Activated T-cell treated with anti-CD3 and anti-CD28 coated beads, Interleukin-2, amount 50 U/mL, for 48 hours (primary cell): Measurements from ENCODE around the gene PCTP.

Experiments used
- DNase-seq, 2 experiments: peaks; one replicate each; pipeline ENCODE4 v3.0.0-alpha.2; 2020

Gene PCTP

GRCh38 chr17:55750750-55751657, at the start of gene PCTP:
PCTP (plus strand) TSS chr17:55751051; CDS start chr17:55751104, 53 bp downstream.
- peak; percentile 93 to 95 for DNase-seq

DNA sequence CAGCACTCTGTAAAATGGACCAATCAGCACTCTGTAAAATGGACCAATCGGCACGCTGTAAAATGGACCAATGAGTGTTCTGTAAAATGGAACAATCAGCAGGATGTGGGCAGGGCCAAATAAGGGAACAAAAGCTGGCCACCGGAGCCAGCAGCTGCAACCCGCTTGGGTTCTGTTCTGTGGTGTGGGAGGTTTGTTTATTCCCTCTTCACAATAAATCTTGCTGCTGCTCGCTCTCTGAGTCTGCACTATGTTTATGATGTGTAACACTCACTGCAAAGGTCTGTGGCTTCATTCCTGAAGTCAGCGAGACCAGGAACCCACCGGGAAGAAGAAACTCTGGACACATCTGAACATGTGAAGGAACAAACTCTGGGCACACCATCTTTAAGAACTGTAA, 48.7 kb upstream of the PCTP start:
- DNase-seq, result no peak

GRCh38 chr17:55704401-55704800, 46.5 kb upstream of the PCTP start:
- no peak for DNase-seq

DNA sequence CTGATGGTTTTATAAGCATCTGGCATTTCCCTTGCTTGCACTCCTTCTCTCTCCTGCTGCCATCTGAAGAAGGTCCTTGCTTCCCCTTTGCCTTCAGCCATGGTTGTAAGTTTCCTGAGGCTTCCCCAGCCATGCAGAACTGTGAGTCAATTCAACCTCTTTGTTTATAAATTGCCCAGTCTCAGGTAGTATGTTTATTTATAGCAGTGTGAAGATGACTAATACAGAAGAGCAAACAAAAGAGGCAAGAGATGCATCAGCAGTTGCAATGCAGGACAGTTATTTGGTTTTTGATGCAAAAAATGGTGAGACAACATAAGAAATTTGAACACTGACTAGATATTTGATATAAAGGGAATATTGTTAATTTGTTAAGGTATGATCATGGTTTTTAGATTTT, 45.0 kb upstream of the PCTP start:
- DNase-seq, result no peak

DNA sequence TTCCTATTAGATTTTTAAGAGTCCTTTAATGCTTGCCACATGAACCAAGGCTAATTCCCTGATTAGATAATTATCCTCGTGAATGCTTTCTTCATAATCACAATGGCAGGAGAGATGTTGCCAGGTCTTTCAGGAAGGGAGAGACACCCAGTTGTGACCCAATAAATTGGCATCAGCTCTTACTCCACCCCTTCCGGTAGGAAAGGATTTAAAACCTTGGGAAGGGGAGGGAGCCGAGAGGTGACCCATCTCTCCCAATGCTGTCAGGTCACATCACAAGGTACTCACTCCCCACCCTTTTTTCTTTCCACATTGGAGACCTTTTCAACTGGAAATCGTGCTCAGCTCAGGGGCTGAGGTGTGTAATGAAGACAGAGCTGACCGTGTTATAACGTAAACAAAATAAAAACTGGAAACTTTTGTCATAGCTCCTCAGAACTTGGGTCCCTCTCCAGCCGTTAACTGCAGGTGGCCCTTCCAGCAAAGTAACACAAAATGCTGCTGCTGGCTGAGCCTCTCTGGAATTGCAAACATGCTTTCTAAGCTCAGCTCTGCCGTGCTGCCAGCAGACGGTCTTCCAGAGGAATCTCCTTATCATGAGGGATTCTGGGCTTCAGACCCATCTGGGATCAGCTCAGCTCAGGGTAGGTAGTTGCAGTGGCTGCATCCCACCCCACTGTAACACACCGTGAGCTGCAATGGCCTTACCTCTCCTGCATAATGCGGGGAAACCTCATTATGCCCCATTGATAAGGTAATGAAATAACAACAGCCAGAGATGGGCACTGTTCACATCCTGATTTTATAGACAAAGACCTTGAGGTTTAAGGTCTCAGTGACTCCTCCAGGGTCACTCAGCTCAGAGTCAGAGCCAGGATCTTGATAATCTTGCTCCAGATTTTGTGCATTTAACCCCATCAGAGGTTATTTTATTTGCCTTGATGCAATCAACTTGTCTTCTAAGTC, 43.8 kb upstream of the PCTP start:
- DNase-seq, result no peak

GRCh38 chr17:55708175-55708974, 42.5 kb upstream of the PCTP start:
- DNase-seq, result no peak

- no peak for DNase-seq
Measured at GRCh38 chr17:55709440-55709839, 41.4 kb upstream of the PCTP start.

DNA sequence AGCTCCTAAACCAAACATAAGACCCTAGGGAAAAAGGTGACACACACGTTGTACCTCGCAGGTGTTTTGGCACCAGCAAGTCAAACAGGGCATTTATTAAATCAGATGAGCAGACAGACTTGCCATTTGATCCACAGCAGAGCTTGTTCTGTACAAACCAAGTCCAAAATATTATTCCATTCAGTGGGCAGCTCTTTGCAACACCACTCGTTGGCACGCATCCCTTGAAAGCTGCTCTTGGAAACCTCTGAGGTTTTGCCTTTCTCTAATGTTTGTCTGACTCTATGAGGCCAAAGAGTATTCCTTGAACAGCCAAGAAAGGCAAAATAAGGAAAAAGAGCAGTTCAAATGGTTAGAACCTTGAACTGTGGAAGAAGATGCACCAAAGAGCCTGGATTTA, 40.9 kb upstream of the PCTP start:
- DNase-seq, result no peak

- no peak for DNase-seq
Measured at GRCh38 chr17:55710410-55710809, 40.4 kb upstream of the PCTP start.

GRCh38 chr17:55710829-55711496, 39.9 kb upstream of the PCTP start:
- DNase-seq, result no peak

DNA sequence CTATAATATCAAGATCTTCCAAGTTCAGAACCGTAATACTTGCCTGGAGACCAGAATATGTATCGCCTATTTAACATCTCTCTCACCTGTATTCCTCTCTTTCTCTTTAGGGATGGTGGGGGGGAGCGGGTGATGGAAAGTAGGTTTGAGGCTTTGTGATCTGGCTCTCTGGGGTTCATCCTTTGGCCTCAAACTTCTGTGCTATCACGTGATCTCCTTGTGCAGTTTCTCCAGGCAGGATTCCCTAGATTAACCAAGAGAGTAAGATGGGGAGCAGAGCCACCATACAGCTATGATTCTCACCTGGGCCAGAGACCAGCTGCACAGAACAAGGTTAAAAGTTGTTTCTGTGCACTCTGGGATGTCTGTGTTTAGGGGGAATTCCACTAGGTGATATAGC, 33.4 kb upstream of the PCTP start:
- DNase-seq, result no peak

DNA sequence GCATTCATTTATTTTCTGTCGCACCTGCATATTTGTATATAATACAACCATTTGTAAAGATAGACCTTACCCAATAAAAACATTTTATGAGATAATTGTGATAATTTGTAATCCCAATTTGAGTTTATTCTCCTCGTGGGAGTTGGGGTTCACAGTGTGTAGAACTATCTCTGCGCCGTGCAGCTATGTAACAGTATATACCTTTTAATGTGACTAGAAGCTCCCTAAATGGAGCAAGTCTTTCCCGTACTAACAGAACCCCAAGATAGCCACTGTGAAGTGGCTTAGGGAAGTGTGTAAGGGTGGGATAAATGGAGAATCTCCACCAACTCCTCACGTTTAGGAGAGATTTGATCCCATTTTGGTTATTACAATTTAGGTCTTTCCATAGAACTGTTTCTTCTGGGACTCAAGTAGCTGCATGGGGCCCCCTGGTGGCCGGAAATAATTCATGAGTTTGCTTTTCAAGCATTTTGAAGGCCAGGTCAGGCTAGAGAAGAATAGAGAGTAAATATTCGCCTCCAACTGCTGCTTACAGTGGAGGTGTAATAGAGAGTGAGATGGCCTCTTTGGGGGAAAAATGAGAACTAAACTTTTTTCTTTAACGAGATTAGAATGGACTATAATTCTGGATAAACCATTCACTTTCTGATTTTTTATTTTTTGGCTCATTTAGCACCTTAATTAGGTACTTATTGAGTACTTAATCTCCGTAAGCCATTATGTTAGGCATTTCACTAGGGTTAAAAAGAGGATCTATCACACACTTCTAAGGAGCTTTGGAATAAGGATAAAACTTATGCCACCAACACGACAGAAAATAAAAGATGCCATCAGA, 32.7 kb upstream of the PCTP start:
- peak; percentile 72 to 80 for DNase-seq

DNA sequence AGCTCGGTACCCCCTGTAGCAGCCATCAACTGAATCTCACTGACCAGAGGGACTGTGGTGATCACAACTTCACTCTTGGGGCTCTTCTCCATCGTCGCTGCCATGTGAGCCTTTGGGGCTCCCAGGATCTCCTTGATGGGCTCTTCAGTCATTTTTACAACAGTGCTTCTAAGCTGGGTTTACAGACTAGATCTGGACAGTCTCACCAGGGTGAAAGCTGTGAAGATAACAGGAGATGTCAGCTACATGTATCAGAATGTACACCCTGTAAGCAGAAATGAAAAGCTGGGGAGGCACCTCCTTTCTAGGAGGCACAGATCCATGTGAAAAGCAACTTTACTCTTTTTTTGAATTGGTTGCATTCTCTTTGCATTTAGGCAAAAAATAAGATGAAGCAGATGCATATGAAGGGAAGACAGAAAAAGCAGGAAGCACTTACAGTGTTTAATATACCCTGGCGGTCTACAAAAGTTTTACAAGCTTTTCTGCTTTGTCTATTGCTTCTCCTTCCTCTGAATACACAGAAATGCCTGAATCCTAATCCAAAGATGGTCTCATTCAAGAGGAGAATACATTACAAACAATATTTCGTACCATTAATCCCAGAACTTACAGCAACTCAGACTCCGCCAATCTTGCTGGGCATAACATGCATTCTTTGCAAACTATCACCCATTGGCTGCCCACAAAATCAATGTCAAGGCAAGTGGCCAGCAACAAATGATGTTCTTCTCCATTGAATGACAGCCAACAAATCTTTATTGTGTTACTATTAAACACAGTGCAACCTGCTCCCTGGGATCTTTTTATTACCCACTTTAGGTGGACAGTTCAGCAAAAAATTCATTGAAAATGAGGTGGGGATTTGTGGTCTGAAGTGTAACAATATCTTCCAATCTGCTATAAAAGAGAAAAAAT, 29.7 kb upstream of the PCTP start:
- DNase-seq, result no peak

GRCh38 chr17:55722016-55722736, 28.7 kb upstream of the PCTP start:
- DNase-seq, result no peak

GRCh38 chr17:55722742-55723487, 27.9 kb upstream of the PCTP start, which contains the start of gene TMEM100:
TMEM100 (minus strand) TSS chr17:55722864; CDS start chr17:55721070, 1,794 bp downstream.
- DNase-seq, result no peak

DNA sequence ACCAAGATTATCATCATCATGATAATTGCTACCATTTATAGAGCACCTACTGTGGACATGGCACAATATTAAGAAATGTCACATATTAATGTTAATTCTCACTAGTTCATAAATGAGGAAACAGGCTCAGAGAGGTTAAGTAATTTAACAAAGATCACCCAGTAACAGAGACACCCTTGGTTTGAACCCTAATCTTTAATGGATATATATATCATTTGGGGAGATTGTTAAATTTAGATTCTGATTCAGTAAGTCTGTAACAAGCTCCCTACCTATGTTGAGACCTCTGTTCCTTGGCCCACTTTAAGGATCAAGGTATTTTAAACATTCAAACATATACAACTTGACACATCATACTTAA, 27.4 kb upstream of the PCTP start:
- DNase-seq, result no peak

- DNase-seq, result no peak
Measured at GRCh38 chr17:55726440-55726839, 24.4 kb upstream of the PCTP start.

DNA sequence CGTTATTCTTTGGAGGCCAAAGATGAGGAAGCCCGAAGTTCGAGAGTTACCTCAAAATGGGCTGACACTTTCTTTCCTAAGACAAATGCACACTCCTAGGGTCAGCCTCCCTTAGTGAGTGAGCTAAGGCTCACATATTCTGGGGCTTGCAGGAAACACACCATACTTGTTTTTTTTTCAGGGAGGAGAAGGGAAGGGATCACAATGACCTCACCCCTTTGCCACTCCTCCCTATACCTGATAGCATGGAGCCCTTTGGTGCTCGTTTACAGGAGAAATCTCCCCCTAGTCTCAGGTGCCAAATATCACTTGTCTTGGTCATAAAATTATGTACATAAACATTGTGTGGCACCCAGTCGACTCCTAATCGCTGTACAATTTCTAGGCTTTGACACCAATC, 23.6 kb upstream of the PCTP start:
- DNase-seq, result no peak

GRCh38 chr17:55727920-55728319, 22.9 kb upstream of the PCTP start:
- DNase-seq, result no peak
